Transverse colon (tissue), 4 donors: ENCODE results near the gene TIAM1. TPM values are rescaled to one million over a fixed set of nuclear protein-coding genes. Genes with fewer than 3 reads are reported as not detected.

ENCODE experiments used
- DNase-seq: peaks from one replicate; pipeline ENCODE4 v3.0.0-alpha.2; 2019
- H3K27ac ChIP-seq, 4 donors: fragments of 200-600 bp; sonication (generic); 2 replicates each; pipeline ENCODE4 v1.5.1; 2016 to 2018; ENCODE audit warnings: inconsistent platforms in 4 of 4
- H3K27me3 ChIP-seq: fragments of 200-600 bp; sonication (generic); 2 replicates; pipeline ENCODE4 v1.5.1; 2017; ENCODE audit warnings: inconsistent platforms
- H3K36me3 ChIP-seq, 4 donors: fragments of 200-600 bp; sonication (generic); 2 replicates each; pipeline ENCODE4 v1.5.1; 2017 to 2019; ENCODE audit warnings: inconsistent platforms in 4 of 4
- H3K4me1 ChIP-seq, 4 donors: fragments of 200-600 bp; sonication (generic); 2 replicates each; pipeline ENCODE4 v1.5.1; 2017 to 2020; ENCODE audit warnings: inconsistent platforms in 4 of 4
- H3K4me3 ChIP-seq, 4 donors: fragments of 200-600 bp; sonication (generic); 1 replicate in 1 of 4; 2 replicates in 3 of 4; pipeline versions ENCODE4 v1.5.1 to v1.6.1; 2017 to 2019; ENCODE audit warnings: inconsistent platforms in 4 of 4
- H3K9me3 ChIP-seq, 2 donors: fragments of 200-600 bp; sonication (generic); 2 replicates each; pipeline ENCODE4 v1.5.1; 2017 to 2019; ENCODE audit warnings: inconsistent platforms in 2 of 2
- EP300 ChIP-seq: sonication (generic); formaldehyde crosslinking; IDR thresholded peaks from one replicate; pipeline ENCODE4 v1.6.1; 2017; ENCODE audit warnings: antibody characterized with exemption, low read depth
- POLR2A ChIP-seq: fragments of 450-650 bp; IDR thresholded peaks from one replicate; pipeline ENCODE4 v1.6.1; 2016; ENCODE audit warnings: antibody characterized with exemption, mild to moderate bottlenecking, moderate library complexity
- POLR2AphosphoS5 ChIP-seq, 3 donors: sonication (generic); formaldehyde crosslinking; IDR thresholded peaks; one replicate each; pipeline ENCODE4 v1.6.1; 2016; ENCODE audit warnings: antibody characterized with exemption in 3 of 3
- WGBS, 2 donors: methylation state at CpG; one replicate each; pipeline ENCODE4 v1.1.5; 2018; ENCODE audit warnings: low coverage in 1 of 2; 5-methylcytosine and 5-hydroxymethylcytosine counted together
- in situ Hi-C, 4 donors: fragments of 200-750 bp; cut with MboI; loops; one replicate each; pipeline versions ENCODE4 v1.15.0 to v1.15.1; 2017; ENCODE audit warnings: low sequenced_read_pairs in 3 of 4, low pct_ligation_motif_present in 1 of 4, low pct_unique_long_range_greater_than_20kb in 1 of 4
- intact Hi-C: fragments of 100-400 bp; cut with DNase I; formaldehyde crosslinking; loops from one replicate; pipeline ENCODE4 v1.15.1; 2023; ENCODE audit warnings: low total_unique reads
- total RNA-seq, 4 donors: library from RNA; depleted of rRNA; stranded (reverse); fragments of >200 nt; gene quantifications; one replicate each; pipeline ENCODE4 v1.1.0, GENCODE V29; 2016
- TF ChIP-seq, protein P1 (sequence below), 5 experiments: fragments of 200-600 bp in 3 of 5; fragments of 450-650 bp in 2 of 5; sonication (generic) in 3 of 5; IDR thresholded peaks; 1 replicate in 2 of 5; 2 replicates in 3 of 5; pipeline ENCODE4 v1.5.1; 2016 to 2017; ENCODE audit warnings: antibody characterized with exemption in 5 of 5, inconsistent platforms in 3 of 5, mild to moderate bottlenecking in 2 of 5, moderate library complexity in 1 of 5

TIAM1 gene
- total RNA-seq, 4 donors from 2014 or later, result 4.5 to 18.9 (median 6.5) TPM

GRCh38 chr21:31248598-31248997, 95.5 kb downstream of the TIAM1 start:
- 82 to 100% methylated on average over 2 of the region's 2 CpGs for WGBS, 2 donors
- intact Hi-C loops (no loop called here), in situ Hi-C loops (no loop called here)

DNA sequence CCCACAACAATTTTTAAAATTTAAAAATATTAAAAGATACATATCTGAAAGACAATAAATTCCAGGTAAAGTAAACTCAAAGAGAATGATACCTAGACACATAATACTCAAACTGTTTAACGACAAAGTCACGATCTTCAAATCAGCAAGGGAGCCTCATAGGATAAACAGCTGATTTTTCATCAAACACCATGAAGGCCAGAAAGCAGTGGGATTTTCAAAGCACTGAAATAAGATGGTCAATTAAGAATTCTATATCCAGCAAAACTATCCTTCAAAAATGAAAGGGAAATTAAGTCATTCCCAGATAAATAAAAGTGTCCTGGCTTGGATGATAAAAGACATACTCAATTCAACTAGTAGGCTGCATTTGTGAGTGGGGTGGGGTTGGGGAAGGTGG, 100.5 kb downstream of the TIAM1 start:
- TF ChIP-seq, protein P1, sequence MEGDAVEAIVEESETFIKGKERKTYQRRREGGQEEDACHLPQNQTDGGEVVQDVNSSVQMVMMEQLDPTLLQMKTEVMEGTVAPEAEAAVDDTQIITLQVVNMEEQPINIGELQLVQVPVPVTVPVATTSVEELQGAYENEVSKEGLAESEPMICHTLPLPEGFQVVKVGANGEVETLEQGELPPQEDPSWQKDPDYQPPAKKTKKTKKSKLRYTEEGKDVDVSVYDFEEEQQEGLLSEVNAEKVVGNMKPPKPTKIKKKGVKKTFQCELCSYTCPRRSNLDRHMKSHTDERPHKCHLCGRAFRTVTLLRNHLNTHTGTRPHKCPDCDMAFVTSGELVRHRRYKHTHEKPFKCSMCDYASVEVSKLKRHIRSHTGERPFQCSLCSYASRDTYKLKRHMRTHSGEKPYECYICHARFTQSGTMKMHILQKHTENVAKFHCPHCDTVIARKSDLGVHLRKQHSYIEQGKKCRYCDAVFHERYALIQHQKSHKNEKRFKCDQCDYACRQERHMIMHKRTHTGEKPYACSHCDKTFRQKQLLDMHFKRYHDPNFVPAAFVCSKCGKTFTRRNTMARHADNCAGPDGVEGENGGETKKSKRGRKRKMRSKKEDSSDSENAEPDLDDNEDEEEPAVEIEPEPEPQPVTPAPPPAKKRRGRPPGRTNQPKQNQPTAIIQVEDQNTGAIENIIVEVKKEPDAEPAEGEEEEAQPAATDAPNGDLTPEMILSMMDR (IDR thresholded peaks at IDR 0.05), result no peak
- TF ChIP-seq POLR2AphosphoS5 (IDR thresholded peaks at IDR 0.05) (no peak), POLR2A (no peak), EP300 (no peak)
- WGBS, 2 donors, result 94 to 100% methylated on average over 2 of the region's 2 CpGs
- no peak overlapping the region for H3K27ac ChIP-seq
- H3K4me1 ChIP-seq, result no peaks in the 10 kb centered on the region
- no peak for DNase-seq
- no peak overlapping the region for H3K4me3 ChIP-seq
- intact Hi-C loops (no loop called here), in situ Hi-C loops (no loop called here)
- no peaks in the 10 kb centered on the region for H3K27me3 ChIP-seq
- no peaks in the 10 kb centered on the region for H3K36me3 ChIP-seq
- peaks cover 7 to 11% of the 10 kb centered on the region in 2 donors for H3K9me3 ChIP-seq

More at GRCh38 chr21:31248598-31248997, 95.5 kb downstream of the TIAM1 start:
- H3K27ac ChIP-seq, result no peak overlapping the region
- no peak for DNase-seq
- no peaks in the 10 kb centered on the region for H3K27me3 ChIP-seq
- H3K4me1 ChIP-seq, result no peaks in the 10 kb centered on the region
- peaks cover 2 to 6% of the 10 kb centered on the region in 2 donors for H3K9me3 ChIP-seq
- TF ChIP-seq, protein P1 (IDR thresholded peaks at IDR 0.05), result no peak
- TF ChIP-seq EP300, result no peak
- TF ChIP-seq POLR2A, result no peak
- TF ChIP-seq POLR2AphosphoS5 (IDR thresholded peaks at IDR 0.05), result no peak
- H3K36me3 ChIP-seq, result no peaks in the 10 kb centered on the region
- no peak overlapping the region for H3K4me3 ChIP-seq

- intact Hi-C loops (no loop called here), in situ Hi-C loops (no loop called here)
- Histone ChIP-seq H3K27ac (no peak overlapping the region), H3K4me1 (no peaks in the 10 kb centered on the region), H3K4me3 (no peak overlapping the region), H3K36me3 (no peaks in the 10 kb centered on the region), H3K9me3 (peaks cover 0 to 5% of the 10 kb centered on the region in 2 donors), H3K27me3 (no peaks in the 10 kb centered on the region)
- DNase-seq, result no peak
- no peak for TF ChIP-seq POLR2AphosphoS5 (IDR thresholded peaks at IDR 0.05)
- TF ChIP-seq, protein P1 (IDR thresholded peaks at IDR 0.05), result no peak
- 80 to 96% methylated on average over 5 of the region's 5 CpGs for WGBS, 2 donors
Observed at GRCh38 chr21:31236528-31236927, 107.5 kb downstream of the TIAM1 start.

DNA sequence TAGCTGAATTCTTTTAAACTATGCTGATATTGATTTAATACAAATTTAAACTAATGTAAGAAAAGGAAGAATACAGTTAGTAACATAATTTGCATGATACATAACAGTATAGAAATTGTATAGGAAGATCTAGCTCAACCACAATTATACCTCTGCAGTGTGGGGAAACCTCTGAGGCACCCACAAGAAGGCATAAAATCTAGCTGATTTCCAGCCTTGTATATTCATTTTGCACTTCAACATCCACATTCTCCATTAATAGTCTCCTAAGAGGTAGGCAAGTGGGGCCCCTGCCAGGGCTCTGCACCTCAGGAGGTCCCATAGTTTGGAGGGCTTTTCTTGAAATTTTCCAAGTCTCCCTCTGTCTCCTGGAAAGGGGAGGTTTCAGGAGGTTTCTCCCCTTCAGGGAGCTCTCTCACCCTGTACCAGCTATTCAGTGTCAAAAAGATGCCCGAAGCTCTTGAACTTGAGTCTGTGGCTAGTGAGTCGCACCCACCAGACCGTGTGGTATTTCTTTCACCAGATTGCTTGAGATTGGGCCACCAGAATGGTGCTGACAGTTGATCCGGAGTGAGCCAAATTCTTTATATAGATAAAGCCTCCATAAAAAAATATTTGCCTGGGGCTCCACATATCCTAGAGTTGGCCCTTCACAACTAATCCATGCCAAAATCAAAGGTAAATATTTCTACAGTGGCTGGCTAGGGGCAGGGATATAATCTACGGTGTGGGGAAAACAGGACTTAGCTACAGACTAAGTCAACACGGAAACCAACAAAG, 108.2 kb downstream of the TIAM1 start:
- no peak overlapping the region for H3K27ac ChIP-seq
- no peaks in the 10 kb centered on the region for H3K4me1 ChIP-seq
- in situ Hi-C loops (no loop called here), intact Hi-C loops (no loop called here)
- TF ChIP-seq, protein P1 (IDR thresholded peaks at IDR 0.05), result no peak
- TF ChIP-seq POLR2AphosphoS5 (IDR thresholded peaks at IDR 0.05) (no peak), POLR2A (no peak), EP300 (no peak)
- whole genome bisulfite sequencing, 2 donors, result 80 to 84% methylated on average over 2 to 6 of the region's 6 CpGs
- H3K4me3 ChIP-seq, result no peak overlapping the region
- peaks cover 0 to 5% of the 10 kb centered on the region in 2 donors for H3K9me3 ChIP-seq
- H3K36me3 ChIP-seq, result no peaks in the 10 kb centered on the region
- DNase-seq, result no peak
- H3K27me3 ChIP-seq, result no peaks in the 10 kb centered on the region
